IMR-90 (cell line): Measurements from ENCODE around the gene DLX2.

Source experiments
- CEBPB ChIP-seq: IDR thresholded peaks from 2 replicates; pipeline ENCODE4 v1.6.1; 2012; ENCODE audit warnings: low read depth, low read length, improper control_type of control experiment
- CTCF ChIP-seq: conservative IDR thresholded peaks from 2 replicates; pipeline ENCODE4 v1.5.1; 2012; ENCODE audit warnings: mild to moderate bottlenecking, low read depth, low read length, improper control_type of control experiment
- MAZ ChIP-seq: IDR thresholded peaks from 2 replicates; pipeline ENCODE4 v1.6.1; 2012; ENCODE audit warnings: low read depth, mild to moderate bottlenecking, low read length, improper control_type of control experiment, moderate library complexity, borderline replicate concordance
- RFX5 ChIP-seq: IDR thresholded peaks from 2 replicates; pipeline ENCODE4 v1.8.0; 2012; ENCODE audit warnings: low read depth, mild to moderate bottlenecking, low read length, moderate library complexity
- USF2 ChIP-seq: fragments of 150-350 bp; IDR thresholded peaks from 2 replicates; pipeline ENCODE4 v1.6.1; 2017; ENCODE audit warnings: mild to moderate bottlenecking, antibody characterized with exemption, low read length, low read depth

GRCh38 chr2:172072303-172072702, 30.4 kb downstream of the DLX2 start:
- TF ChIP-seq CEBPB (no peak), CTCF (no peak), RFX5 (no peak), MAZ (no peak), USF2 (no peak)
